Dedifferentiated amniotic fluid mesenchymal stem cell (primary cell): ENCODE results near the gene ACER2.
A peak's percentile ranks its signal among the peaks of the same experiment; 100 is the strongest.

Experiments
- DNase-seq: peaks from one replicate; pipeline ENCODE4 v3.0.0-alpha.2; 2016; ENCODE audit errors: extremely low spot score

ACER2 gene

GRCh38 chr9:19486803-19487202 is 78.0 kb downstream of the ACER2 start:
- DNase-seq, result no peak

DNA sequence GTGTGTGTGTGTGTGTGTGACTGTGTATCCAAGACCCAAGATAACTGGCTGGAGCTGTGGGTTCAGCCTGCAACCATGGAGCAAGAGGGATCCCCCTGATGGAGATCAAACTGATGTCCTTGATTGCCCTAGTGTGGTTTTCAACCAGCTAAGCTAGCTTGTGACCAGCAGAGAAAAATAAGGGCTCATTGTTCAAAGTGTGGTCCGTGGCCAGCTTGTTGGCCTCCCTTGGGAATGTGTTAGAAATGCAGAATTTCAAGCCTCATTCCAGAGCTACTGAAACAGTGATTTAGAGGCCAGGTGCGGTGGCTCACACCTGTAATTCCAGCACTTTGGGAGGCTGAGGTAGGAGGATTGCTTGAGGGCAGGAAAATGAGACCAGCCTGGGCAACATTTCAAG is 79.9 kb downstream of the ACER2 start:
- DNase-seq, result no peak

DNA sequence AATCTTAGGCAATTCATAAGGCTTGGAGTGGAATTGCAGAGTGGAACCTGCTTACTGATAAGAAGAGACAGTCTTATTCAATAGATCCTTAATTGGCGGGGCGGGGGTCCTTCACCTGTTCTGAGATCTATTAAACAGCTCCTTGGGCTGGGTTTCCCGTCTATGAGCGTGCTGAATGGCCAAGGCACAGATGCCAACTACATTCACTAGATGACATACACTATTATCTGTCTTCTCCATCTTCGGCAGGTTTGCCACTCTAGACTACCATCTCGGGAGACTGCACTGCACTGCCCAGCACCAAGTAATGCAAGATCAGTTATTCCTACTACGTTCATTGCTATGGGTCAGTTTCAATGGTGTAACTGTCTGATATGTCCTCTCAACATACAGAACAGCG is 81.5 kb downstream of the ACER2 start:
- DNase-seq, result no peak

DNA sequence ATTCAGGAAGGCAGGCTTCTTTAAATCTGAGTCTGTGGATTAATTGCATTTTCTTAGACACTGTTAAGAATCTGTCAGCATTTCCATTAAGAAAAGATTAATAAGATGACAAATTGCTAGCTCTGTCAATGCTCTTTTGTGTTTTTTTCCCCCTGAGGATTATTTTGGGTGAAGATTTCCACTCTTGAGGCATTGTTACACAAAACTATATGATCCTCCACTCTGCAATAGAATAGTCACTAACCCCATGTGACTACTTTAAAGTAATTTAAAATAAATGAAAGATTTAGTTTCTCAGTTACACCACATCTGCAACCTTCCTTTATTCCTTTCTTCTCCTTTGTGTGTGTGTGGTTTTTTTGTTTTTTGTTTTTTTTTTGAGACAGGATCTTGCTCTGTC is 82.0 kb downstream of the ACER2 start:
- DNase-seq, result no peak

DNA sequence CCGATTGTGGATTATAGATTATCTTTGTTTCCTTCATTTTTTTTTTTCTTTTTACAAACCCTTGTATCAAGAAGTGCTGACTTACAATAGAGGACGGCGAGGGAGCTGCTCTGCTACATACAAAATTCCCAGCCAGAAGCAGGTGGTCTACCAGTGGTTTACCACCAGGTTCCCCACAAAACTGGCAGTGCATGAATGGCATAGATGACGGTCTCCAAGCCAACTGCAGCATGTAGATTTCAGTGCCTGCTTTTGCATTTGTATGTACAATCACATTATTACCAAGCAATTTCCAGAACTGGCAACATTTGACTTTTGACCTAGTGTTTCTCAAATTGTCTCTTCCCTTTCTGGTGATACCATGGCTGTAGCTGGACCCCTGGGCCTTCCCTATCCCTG is 84.0 kb downstream of the ACER2 start:
- no peak for DNase-seq

DNA sequence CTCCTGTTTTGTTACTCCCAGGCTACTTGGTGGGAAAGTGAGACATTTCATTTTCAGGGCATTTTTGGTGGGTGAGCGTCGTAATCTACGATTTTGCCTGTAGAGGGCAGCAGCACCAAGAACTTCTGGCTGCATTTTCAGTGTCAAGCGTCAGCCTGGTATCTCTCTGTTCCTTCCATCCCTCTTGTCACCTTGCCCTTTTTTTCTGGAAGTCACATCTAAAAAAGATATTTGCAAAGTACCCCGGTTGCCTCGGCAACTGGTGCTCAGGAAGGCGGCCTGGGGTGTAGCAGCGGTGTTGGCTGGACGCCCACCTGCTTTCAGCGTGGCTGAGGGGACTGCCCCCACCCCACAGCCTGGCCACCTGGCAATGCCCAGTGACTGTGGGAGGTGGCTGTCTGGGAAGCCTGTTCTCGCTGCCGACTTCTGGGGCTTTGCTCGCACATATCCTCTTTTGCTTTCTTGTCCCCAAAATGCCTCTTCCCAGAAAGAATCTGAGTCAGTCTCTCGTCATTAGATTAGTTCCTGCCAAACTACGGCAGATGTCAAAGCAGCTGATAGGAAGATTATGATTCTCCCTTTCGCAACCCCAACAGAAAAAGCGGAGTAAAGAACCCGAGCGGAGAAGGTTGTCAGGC is 84.5 kb downstream of the ACER2 start:
- DNase-seq, result peak; percentile 67

DNA sequence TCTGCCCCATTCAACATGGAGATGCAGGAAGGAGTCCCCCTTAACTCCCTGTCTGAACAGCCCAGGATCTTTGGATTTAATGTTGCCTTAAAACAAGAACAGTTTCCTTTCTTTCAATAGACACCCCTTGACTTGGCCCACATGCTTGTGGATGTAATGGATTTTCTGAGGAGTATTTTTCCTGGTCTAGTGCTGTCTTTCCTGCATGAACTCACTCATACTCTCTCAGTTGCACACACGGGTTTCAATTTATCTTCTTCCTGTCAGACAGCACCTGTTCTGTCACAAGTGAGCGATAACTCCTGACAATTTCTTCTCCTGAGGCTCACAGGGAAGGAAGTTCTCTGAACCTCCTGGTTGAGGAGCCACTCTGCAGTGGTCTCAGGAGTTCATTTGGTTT is 85.1 kb downstream of the ACER2 start:
- no peak for DNase-seq

DNA sequence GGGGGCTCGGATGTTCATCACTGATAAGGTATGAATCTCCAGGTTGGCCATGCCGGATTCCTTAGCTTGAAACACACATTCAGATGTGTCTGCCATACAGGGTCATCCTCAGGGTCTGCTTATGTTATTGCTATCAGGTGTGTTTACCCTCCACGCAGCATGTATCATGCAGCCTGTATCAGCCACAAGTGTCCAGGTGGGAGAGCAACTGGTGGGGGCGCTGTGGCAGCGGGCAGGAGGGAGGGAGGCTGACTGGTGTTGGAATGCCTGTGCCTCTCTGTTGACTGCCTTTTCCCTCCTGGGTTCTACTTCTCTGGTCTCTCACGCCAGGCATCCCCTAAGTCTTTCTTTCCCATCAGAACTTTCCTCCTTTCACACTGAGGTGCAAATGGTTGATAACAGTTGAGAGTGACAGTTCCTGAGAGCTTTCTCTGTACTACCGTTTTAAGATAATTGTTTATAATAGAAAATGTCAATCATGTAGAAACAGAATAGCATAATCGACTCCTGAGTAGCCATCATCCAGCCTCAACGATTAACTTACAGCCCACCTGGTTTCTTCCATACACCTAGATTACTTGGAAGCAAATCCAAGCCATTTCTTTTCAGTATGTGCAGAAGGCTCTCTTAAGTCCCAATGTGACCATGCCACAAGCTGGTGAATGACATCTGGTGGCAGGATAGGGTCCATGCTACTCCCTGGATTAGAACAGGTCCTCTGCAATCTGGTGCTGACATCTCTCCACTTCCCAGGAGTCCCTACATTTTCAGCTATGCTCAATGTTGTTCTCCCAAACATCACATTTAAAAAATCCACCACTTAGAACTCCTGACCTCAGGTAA is 86.6 kb downstream of the ACER2 start:
- DNase-seq, result no peak

GRCh38 chr9:19496321-19497050 is 87.7 kb downstream of the ACER2 start:
- no peak for DNase-seq

- DNase-seq, result no peak
Observed at GRCh38 chr9:19497276-19497675, 88.5 kb downstream of the ACER2 start.

GRCh38 chr9:19498015-19498414 is 89.2 kb downstream of the ACER2 start:
- DNase-seq, result peak; percentile 85
